ENCODE data around the gene TCERG1L.
"Not testable (repeated sequence)": the region's sequence is repeated elsewhere in the genome, so short reads cannot be mapped to it uniquely, and the experiment has no call there.

Gene TCERG1L

DNA sequence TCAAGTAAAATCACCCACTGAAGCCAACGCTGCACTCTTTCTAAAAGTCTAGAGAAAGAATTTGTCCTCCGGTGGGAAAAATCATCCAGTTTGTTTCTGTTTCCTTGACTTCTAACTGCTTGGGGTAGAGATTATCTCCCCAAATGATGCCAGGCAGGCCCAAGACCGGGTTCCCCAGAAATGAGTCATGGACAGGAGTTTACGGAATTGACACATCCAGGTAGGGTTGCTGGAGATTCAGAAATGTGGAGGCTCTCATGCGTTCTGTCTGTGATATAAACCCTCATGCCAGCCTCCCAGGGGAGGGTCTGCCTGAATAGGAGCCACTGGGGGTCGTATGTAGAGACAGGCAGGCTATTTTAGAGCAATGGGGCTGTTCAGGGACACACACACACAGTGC is 230.9 kb downstream of the TCERG1L start:
- no peak for DNase-seq

DNA sequence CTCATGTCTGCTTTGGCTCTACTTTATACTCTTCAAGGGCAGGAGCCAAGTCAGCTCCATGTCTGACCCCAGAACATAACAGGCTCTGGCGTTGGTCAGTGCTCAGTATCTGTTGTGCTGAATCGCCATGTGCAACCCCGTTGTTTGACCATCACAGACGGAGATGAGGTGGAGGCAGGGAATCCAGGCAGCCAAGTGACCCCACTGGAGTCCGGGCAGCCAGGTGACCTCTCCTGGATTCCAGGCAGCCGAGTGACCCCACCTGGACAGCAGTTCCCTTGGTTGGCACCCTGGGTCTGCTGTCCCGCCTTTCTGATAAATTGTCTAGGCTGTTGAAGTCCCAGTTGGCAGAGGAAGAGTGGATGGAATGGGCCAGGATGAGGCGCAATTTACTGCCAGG is 232.2 kb downstream of the TCERG1L start:
- DNase-seq, result no peak

DNA sequence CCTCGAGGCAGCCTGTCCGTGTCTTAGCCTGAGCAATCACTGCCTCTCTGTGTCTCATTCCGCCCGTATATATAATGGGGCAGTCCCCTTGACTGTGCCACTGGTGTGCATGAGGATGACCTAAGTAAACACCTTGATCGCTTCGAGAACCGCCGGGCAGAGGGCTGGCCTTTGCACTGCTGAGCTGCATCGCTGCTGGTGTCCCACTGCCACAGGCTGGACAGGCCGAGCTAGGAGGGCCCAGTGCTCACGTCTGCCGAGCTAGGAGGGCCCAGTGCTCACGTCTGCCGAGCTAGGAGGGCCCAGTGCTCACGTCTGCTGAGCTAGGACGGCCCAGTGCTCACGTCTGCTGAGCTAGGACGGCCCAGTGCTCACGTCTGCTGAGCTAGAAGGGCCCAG is 232.6 kb downstream of the TCERG1L start:
- not testable (repeated sequence) for DNase-seq

DNA sequence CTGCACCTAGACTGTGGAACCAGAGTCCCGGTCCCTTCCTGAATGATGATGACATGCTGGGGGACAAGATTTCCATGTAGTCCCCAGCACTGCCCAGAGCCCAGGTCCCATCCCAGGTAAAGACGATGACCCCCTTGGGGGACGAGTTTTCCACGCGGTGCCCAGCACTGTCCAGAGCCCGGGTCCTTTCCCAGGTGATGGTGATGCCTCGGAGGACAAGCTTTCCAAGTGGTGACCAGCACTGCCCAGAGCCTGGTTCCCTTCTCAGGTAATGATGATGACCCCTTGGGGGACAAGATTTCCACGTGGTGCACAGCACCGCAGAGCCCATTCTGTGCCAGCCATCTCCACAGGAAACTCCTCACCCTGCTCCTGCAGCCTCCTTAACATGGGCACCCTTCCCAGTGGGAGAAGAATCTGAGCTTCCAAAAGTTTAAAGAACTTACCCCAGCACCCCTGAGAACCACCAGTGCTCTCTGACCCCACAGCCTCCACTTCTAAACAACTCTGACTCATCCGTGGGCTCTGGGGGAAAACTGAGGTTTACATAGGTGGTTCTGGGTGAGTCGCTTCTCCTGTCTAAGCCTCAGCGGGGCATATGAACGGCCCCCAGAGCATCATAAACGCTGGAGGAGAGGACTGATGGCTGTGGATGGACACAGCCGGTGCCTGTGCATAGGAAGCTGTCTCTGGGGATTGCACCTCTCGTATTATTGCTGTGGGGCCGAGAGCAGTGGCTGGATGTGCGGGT is 233.2 kb downstream of the TCERG1L start:
- DNase-seq, result no peak

DNA sequence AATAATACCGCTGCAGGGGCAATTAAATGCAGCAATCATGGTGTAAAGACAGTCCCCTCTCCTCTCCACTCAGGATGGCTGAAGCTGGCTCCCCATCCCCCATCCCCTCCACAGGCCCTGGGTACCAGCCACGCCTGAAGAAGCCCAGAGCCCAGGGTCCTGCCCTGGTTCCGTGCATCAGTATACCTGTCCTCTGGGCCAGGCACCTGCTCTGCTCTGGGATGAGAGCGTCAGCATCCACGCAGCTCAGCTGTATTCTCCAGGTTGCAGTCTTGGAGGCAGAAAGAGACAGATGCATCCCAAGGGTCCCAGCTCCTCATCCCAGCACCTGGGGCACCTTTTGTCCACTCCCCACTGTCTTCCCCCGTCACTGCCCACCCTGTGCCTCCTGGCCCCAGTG is 233.8 kb downstream of the TCERG1L start:
- no peak for DNase-seq

DNA sequence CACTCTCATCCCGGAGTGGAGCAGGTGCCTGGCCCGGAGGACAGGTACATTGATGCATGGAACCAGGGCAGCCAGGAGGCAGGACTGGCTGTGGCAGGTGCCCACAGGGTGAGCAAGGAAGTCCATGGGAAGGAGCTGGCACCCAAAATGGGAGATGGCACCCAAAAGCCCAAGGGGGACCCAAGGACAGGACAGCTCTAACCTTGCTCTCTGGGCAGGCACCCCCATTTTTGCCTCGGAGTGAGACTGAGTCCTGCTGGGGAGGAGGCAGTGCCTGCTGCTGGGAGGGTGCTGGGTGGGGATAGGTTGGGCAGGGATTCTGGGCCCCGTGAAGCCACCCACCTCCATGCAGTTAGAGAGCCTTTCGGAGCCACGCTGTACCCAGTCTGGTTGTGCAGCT is 234.5 kb downstream of the TCERG1L start:
- DNase-seq, result no peak

DNA sequence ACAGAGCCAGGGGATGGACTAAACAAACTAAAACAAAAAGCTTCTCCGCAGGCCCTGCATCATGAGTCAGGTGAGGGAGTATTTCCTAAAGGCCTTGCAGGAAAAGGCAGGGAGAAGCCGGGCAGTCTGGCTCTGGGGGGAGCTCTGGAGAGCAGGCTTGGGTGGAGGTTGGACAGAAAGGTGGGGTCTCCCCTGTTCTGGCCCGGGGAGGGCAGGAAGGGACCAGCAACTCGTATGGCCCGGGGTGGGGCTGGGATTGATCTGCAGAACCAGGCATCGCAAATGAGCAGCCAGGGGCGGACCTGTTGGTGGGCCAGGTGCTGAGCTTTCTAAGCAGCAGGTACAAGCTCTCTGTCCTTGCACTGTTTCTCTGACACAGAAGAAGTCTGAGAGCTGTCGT is 235.2 kb downstream of the TCERG1L start:
- no peak for DNase-seq

DNA sequence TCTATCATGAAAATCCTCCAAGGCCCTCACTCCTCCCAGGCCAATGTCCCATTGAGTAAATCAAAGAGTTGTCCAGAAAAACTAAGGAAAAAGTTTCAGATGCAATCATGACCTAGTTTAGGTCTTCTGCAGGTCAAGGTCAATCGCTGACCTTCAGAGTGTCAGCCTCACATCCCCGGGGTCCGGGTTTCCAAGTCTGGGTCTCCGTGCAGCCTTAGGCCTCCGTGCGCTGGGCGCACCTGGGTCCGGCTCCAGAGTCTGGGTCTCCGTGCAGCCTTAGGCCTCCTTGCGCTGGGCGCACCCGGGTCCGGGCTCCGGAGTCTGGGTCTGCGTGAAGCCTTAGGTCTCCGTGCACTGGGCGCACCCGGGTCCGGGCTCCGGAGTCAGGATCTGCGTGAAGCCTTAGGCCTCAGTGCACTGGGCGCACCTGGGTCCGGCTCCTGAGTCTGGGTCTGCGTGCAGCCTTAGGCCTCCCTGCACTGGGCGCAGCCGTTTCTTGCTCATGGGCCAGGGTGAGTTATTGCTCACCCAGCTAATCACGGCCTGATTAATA is 236.2 kb downstream of the TCERG1L start:
- no peak for DNase-seq

DNA sequence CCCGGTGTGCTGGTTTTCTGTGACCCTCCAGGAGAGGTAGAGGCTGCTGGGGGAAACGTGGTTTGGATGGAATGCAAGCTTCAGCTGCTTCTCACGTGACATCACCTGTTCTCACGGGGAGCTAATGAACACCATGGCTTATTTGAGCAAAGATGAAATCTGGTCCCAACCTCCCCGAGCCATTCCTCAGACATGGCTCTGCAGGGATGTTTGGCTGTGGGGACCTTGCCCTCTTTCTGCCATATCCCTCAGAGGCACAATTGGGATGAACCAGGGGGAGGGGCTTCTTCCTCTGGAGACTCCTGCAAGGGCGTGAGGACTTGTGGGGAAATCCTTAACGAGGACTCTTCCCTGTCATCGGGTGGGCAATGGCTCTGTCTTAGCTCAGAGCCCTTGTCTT is 236.8 kb downstream of the TCERG1L start:
- no peak for DNase-seq

DNA sequence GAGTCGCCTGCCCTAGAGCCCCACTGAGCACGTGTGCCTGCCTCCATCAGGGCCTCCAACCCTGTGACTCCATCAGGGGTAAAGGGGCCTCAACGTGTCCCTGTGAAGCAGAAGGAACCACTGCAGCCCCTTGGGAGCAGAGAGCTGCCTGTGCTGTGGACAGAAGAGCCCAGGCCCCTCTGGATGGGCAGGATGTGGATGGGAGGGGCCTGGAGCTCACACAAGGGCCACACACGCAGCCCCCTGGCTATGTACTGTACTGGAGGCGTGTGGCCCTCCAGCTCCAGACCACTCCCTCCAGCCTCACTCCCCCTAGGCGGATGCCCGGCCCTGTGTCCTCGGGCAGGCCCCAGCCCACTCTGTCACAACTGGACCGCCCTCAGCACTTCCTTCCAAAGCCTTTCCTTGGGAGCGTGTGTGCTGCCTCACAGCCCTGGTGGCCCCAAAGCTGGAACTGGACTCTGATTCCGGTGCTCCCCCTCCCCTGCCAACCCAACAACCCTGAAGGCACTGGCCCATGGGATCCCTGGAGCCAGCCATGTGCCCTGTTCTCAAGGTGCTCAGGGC is 238.0 kb downstream of the TCERG1L start:
- DNase-seq, result no peak

DNA sequence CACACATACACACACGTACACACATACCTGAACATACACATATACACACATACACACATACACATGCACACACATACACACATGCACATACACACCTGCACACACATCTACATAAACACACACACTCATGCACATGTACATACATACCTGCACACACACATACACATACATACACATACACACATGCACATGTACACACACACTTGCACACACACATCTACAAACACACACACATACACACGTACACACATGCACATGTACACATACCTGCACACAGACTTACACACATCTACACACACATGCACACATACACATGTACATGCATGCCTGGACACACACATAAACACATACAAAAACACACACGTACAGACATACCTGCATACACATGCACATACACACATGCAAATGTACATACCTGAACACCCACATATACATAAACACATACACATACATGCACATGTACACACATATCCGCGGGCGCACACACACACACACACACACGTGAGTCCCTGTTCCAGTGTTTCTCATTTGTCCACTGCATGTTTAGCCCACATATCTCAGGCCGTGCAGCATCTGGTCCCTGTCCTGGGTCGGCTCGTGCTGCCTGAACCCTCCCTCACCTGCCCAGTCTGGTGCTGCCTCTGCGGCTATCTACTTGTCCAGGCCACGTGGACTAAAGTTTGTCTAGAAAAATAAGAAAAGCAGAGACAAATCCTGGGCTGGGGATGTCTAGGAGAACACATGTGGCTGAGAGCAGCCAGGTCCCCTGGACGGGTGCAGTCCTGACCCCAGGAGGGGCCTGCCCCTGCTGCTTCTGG is 238.7 kb downstream of the TCERG1L start:
- no peak for DNase-seq

DNA sequence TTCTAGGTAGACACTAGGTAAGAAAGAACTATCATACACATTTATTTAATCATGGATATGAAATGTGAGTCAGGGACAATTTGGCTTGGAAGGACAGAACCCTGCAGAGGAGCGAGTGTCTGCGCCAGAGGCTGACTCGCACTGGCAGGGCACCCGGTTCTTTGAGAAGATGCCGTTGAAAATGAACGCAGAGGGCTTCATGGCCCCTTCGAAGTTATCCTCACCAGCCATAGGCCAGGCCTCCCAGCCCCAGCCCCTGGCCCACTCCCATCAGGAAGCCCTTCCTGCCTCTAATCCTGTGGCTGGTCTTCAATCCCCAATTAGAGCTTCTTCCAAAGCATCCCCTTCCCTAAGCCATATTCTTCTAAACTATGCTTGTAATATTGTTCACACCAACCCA is 239.8 kb downstream of the TCERG1L start:
- no peak for DNase-seq

DNA sequence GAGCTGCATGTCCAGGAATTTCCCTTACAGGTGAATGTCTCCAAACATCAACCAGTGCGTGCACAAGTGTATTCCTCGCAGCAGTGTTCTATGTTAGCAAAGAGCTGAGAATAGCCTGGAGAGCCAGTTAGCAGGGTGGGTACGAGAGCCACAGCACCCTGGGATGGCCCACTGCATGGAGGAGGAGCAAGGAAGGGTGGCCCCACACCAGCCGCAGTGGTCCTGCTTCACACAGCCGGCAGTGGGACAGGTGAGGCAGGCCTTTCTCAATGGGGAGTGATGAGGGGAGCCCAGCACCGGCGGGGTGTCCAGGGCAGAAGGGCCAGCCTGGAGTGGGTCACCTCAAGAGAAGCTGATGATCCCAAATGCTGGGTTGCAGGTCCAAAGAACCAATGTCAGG is 240.7 kb downstream of the TCERG1L start:
- no peak for DNase-seq

DNA sequence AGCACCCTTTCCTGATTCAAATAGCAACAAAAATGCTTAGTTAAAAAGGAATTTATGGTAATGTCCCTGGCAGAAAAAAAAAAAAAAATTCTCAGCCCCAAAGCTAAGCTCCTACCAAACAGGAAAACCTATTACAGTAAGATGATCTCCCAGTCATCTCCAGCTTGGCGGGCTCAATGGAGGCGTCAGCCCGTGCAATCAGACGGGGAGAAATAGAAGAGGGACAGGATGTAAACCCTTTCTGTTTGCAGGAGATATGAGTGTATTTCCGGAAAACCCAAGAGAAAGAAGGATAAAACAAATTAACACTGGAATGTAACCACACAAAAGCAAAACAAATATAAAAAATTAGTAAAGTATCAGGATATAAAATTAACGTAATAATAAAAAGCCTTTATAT is 242.8 kb downstream of the TCERG1L start:
- no peak for DNase-seq

DNA sequence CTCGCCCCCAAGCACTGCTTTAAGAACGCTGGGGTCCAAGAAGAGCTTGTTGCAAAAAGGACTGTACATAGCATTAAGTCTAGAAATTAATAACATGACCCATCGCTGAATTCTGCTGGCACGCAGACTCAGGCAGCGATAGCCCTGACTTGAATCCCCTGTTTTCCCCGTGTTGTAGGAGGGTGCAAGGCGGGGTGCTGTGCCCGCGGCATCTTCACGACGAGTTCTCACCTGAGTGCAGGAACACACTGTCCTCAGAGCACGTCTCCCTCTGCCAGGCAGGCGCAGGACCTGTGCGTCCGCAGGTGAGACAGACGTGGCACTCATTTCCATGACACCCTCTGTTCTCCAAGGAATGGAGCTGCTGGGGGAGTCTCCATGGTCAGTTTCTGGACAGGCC is 243.2 kb downstream of the TCERG1L start:
- DNase-seq, result no peak

DNA sequence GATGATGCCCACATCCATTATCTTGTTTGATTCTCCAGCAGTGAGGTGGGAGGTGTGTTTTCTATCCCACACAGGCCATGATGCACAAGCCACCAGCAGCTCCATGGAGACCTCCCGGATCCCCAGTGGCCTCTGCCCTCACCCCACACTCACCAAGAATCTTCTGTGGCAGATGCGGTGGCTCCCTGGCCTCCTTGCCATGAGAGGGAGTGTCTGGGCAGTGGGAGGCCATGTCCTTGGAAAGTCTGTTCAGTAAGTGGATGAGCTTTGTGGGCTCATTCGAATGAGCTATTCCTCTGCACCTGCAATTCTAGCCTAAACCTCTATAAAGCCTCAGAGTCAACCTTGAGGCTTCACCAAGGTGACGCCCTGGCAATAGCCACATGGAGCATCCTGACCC is 243.8 kb downstream of the TCERG1L start:
- no peak for DNase-seq

DNA sequence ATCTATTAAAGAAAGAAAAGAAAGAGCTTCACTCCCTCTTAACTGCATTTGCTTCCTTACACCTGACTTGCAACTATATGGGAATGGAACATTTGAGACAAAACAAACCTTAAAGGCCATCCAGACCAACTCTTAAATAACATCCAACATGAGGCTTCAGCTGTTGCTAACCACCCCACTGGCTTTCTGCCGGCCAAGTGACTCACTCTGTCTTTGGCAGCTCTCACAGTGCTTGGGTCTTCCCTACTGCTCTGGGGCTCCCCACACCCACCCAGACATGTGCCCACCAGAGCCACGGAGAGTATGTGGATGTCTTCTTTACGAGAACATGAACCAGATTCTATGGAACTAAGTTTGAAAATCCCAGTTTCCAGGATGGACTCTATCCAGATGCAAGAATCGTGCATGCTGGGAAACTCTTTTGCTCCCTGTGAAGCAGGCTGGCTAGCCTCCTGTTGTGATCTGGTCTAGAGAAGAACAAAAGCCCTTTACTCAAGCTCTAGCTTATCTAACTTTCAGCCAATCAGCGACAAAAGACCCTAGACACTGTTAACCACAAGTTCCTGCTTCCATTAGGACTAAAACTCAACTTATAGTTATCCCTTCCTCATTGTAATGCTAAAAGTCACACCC is 245.7 kb downstream of the TCERG1L start:
- DNase-seq, result no peak

DNA sequence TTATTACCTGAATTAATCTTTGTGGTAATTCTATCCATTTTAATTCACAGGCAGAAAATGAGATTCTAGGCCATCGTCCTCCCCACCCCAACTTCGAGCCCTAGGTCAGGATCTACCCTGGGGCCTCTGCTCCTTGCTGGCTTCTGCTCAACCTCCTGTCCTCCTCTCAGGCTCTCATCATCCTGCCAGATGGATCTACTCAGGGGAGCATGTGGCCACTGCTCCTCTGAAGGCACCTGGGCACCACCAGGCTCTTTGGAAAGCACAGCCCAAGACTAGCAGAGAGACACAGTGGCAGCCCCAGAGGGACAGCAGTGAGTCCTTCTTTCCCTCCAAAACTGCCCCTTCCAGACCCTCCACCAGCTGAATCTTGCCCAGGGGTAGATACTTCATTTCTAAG is 248.2 kb downstream of the TCERG1L start:
- DNase-seq, result no peak

DNA sequence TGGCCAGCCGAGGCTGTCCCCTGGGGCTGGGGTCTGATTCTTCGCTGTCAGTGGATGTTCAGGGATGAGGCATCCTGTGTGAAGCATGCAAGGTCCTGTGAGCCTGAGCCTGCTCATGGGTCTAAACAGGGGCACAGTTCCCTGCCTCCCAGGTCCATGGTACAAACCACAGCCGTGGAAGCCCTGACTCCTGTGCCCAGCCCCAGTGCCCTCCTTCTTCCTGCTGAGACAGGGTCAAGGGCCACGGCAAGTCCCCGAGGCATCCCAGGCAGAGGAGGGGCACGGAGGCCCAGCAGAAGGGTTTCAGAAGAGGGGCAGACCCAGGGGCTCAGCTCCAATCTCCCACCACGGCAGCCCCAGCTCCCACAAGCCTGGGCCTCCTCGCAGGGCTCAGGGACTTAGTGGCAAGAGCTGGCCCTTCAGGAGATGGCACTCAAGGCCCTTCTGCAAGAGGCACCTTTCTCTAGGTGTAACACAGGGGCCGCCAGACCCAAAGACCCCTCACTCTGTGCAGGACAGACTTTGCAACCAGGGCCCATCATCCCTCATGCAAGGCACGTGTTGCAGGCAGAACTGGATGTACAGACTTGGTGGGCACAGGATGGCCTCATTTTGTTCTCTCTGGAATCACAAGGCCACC is 248.8 kb downstream of the TCERG1L start:
- DNase-seq, result no peak

DNA sequence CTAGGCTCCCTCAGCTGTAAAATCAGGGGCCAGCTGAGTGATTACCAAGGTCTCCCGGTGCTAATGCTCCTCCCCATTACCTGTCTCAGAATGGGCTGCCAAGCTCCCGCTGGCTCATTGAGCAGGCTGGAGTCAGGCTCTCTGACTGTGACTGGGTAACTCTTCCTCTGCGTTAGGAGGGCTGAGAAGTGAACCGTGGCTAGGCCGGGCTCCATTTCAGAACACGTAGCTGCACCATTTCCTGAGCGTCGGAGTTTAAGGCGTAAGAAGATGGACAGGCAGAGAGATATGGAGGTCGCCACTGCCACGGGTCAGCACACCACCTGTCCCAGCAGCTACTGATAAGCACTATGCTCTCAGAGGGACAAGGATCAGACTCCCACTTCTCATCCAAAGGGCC is 250.3 kb downstream of the TCERG1L start:
- no peak for DNase-seq

DNA sequence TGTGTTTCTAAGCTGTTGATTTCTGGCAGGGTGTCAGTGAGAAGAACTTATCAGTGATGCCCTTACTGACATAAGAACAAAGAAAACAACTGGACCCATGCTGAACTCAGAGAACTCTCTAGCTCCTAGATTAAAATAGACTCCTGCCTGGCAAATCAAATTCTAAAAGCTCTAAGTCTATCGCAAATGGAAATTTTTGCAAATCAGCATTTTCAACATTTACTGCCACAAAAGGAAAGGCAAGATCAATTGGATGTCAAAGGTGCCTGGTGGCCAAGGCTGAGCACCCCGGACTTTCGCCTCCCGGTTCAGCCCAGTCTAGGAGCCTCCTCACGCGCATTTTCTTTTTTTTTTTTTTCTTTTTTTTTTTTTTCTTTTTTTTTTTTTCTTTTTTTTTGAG is 251.6 kb downstream of the TCERG1L start:
- DNase-seq, result no peak

DNA sequence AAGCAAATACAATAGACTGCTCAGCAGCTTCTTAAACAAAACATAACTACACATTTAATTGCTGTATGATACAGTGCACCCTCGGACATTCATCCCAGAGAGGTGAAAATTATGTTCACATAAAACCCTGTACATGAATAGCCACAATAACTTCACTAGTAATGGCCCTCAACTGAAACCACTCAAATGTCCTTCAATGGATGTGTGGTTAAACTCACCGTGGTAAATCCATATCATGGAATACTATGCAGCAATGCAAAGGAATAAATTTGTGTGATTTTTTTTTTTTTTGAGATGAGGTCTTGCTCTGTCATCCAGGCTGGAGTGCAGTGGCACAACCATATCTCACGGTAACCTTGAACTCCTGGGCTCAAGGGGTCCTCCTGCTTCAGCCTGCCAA is 252.7 kb downstream of the TCERG1L start:
- no peak for DNase-seq

DNA sequence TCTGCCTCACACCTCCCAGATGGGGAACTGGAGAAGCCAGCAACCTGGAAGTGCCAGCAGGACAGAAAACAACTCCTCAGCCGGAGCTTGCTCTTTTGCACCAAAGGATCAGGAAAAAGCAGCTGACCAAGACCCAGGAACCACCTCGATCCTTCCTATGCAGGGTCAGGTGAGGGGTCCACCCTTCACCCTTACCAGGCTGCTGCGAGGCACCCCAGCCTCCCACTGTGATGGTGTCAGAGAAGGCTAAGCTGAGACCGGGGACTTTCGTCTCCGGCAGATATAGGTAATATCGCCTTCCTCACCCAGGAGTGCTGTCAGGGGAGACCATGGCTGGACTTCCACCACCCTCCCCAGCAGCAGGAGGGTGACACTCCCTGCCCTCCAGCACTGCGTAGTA is 254.7 kb downstream of the TCERG1L start:
- DNase-seq, result no peak
